Endothelial cell of umbilical vein (primary cell): Measurements from ENCODE around the gene PCARE. TPM values are rescaled to one million over a fixed set of nuclear protein-coding genes. Genes with fewer than 3 reads are reported as not detected.

Experiments
- BruUV-seq: library from RNA; stranded (reverse); fragments of 400-500 nt; replicated peaks from 2 replicates; lab custom pipeline; 2021; lab: Mats Ljungman, UMichigan
- CTCF ChIA-PET: fragments of 300-600, 350-600 bp; sonication (Branson Sonifier 250); formaldehyde crosslinking; loops from one replicate; lab custom pipeline; 2021; ENCODE audit warnings: antibody characterized with exemption, inconsistent platforms; lab: Charles Lee
- POLR2A ChIA-PET: fragments of 300-600, 350-600 bp; sonication (Branson Sonifier 250); formaldehyde crosslinking; loops from one replicate; lab custom pipeline; 2021; ENCODE audit warnings: antibody characterized with exemption, inconsistent platforms; lab: Charles Lee
- DNase-seq: peaks from one replicate; pipeline ENCODE4 v3.0.0-alpha.2; 2011; ENCODE audit warnings: low read depth, low spot score
- FAIRE-seq: peaks from 2 replicates; lab custom pipeline; 2011; peaks lifted over from hg19 to GRCh38; lab: Jason Lieb, UNC
- H2AFZ ChIP-seq: 2 replicates; pipeline ENCODE4 v1.6.0; 2012; ENCODE audit warnings: low read depth, low read length, control low read depth, inconsistent platforms
- H3K27ac ChIP-seq: 2 replicates; pipeline ENCODE4 v1.5.1; 2011; ENCODE audit warnings: low read depth, mild to moderate bottlenecking, control low read depth, low read length, moderate library complexity; ENCODE audit not compliant: insufficient read depth
- H3K27me3 ChIP-seq, 2 experiments: 2 replicates each; pipeline versions ENCODE4 v1.6.0 to v1.6.1; 2011; ENCODE audit warnings: low read length in 2 of 2, mixed read lengths in 1 of 2; ENCODE audit not compliant: control insufficient read depth in 2 of 2, insufficient read depth in 2 of 2
- H3K36me3 ChIP-seq, 2 experiments: 2 replicates in 1 of 2; 3 replicates in 1 of 2; pipeline ENCODE4 v1.5.1; 2011; ENCODE audit warnings: low read length in 2 of 2, mild to moderate bottlenecking in 1 of 2, moderate library complexity in 1 of 2; ENCODE audit not compliant: control insufficient read depth in 2 of 2, insufficient read depth in 2 of 2; ENCODE audit errors: extremely low read depth in 1 of 2
- H3K4me1 ChIP-seq: 3 replicates; pipeline ENCODE4 v1.5.1; 2011; ENCODE audit warnings: mild to moderate bottlenecking, low read length; ENCODE audit not compliant: control insufficient read depth, insufficient read depth; ENCODE audit errors: extremely low read depth
- H3K4me2 ChIP-seq: 2 replicates; pipeline ENCODE4 v1.6.1; 2011; ENCODE audit warnings: low read length, control low read depth, mixed read lengths; ENCODE audit not compliant: insufficient read depth
- H3K4me3 ChIP-seq, 3 experiments: fragments of 200-600 bp in 1 of 3; sonication (generic), shearing (Covaris generic) in 1 of 3; replicated peaks in 1 of 3; 2 replicates each; pipeline ENCODE4 v1.5.1; 2011 to 2016; ENCODE audit warnings: control low read depth in 3 of 3, low read length in 3 of 3, mild to moderate bottlenecking in 2 of 3, inconsistent platforms in 1 of 3, low read depth in 1 of 3, moderate library complexity in 1 of 3; ENCODE audit not compliant: insufficient read depth in 1 of 3
- H3K79me2 ChIP-seq: 2 replicates; pipeline ENCODE4 v1.6.0; 2012; ENCODE audit warnings: low read length, inconsistent platforms; ENCODE audit not compliant: control insufficient read depth, insufficient read depth
- H3K9ac ChIP-seq: replicated peaks from 2 replicates; pipeline ENCODE3; 2011; ENCODE audit warnings: low read length, control low read depth; ENCODE audit not compliant: insufficient read depth; ENCODE audit errors: extremely low read depth
- H3K9me1 ChIP-seq: replicated peaks from 3 replicates; pipeline ENCODE4 v1.6.0; 2011; ENCODE audit warnings: mild to moderate bottlenecking, low read length; ENCODE audit not compliant: control insufficient read depth, insufficient read depth; ENCODE audit errors: extremely low read depth
- H3K9me3 ChIP-seq: replicated peaks from 2 replicates; pipeline ENCODE4 v1.5.1; 2012; ENCODE audit warnings: low read length, inconsistent platforms; ENCODE audit not compliant: control insufficient read depth, insufficient read depth
- H4K20me1 ChIP-seq: replicated peaks from 2 replicates; pipeline ENCODE3; 2011; ENCODE audit warnings: mild to moderate bottlenecking, low read length; ENCODE audit not compliant: control insufficient read depth, insufficient read depth; ENCODE audit errors: extremely low read depth
- CTCF ChIP-seq, 2 donors: IDR thresholded peaks; 1 replicate in 1 of 2; 2 replicates in 1 of 2; pipeline ENCODE4 v1.5.1; 2011; ENCODE audit warnings: low read length in 2 of 2, mild to moderate bottlenecking in 2 of 2, moderate library complexity in 2 of 2, control low read depth in 1 of 2, inconsistent platforms in 1 of 2, low read depth in 1 of 2; ENCODE audit not compliant: insufficient read depth in 1 of 2; ENCODE audit errors: extremely low read depth in 1 of 2
- EZH2 ChIP-seq: IDR thresholded peaks from 2 replicates; pipeline ENCODE4 v1.6.1; 2012; ENCODE audit warnings: borderline replicate concordance, low read depth, mild to moderate bottlenecking, moderate library complexity, low read length, inconsistent platforms; ENCODE audit not compliant: severe bottlenecking
- FOS ChIP-seq: IDR thresholded peaks from 2 replicates; pipeline ENCODE4 v1.6.1; 2011; ENCODE audit warnings: mild to moderate bottlenecking, low read length, moderate library complexity, borderline replicate concordance; ENCODE audit not compliant: insufficient read depth
- GATA2 ChIP-seq: IDR thresholded peaks from 2 replicates; pipeline ENCODE4 v1.7.0; 2011; ENCODE audit warnings: low read depth, mild to moderate bottlenecking, moderate library complexity, mixed read lengths, low read length; ENCODE audit not compliant: insufficient read length, insufficient read depth
- JUN ChIP-seq: IDR thresholded peaks from 2 replicates; pipeline ENCODE4 v1.6.1; 2011; ENCODE audit warnings: borderline replicate concordance, low read depth; ENCODE audit not compliant: insufficient read length, insufficient read depth
- MAX ChIP-seq: IDR thresholded peaks from 2 replicates; pipeline ENCODE4 v1.6.1; 2011; ENCODE audit not compliant: insufficient read depth, insufficient read length
- MYC ChIP-seq: IDR thresholded peaks from one replicate; pipeline ENCODE4 v1.6.1; 2011; ENCODE audit warnings: mild to moderate bottlenecking, low read depth, low read length
- POLR2A ChIP-seq: IDR thresholded peaks from 2 replicates; pipeline ENCODE4 v1.6.1; 2012; ENCODE audit warnings: low read depth, mild to moderate bottlenecking, control low read depth, low read length
- POLR2AphosphoS5 ChIP-seq: IDR thresholded peaks from 2 replicates; pipeline ENCODE4 v1.6.1; 2012; ENCODE audit warnings: low read depth, mild to moderate bottlenecking, control low read depth, low read length, moderate library complexity; ENCODE audit not compliant: insufficient read depth
- dilution Hi-C: fragments of 300-500 bp; cut with MboI; formaldehyde crosslinking; loops from one replicate; pipeline ENCODE4 v1.15.0; 2019; ENCODE audit warnings: low sequenced_read_pairs; ENCODE audit not compliant: extremely low pct_ligation_motif_present
- intact Hi-C: fragments of 100-400 bp; cut with micrococcal nuclease; formaldehyde crosslinking; loops from one replicate; pipeline ENCODE4 v1.10.0; 2022
- polyA plus RNA-seq, 4 experiments: library from polyadenylated mRNA; depleted of rRNA in 3 of 4; stranded (reverse) in 3 of 4; unstranded in 1 of 4; fragments of >200 nt; gene quantifications; 2 replicates each; pipeline versions ENCODE4 v1.2.1 to v1.2.3, GENCODE V29; 2011 to 2012; ENCODE audit warnings: missing spikeins in 1 of 4
- total RNA-seq: library from RNA; stranded (reverse); gene quantifications from 2 replicates; pipeline ENCODE4 v1.2.3, GENCODE V29; 2021

PCARE gene
- total and polyA plus RNA-seq, 2 donors (not counting 3 experiments of a cell fraction or from before 2014, with no cell fraction given): not detected

- Histone ChIP-seq H3K4me1 (peaks cover 3% of the 10 kb centered on the region), H3K9ac (no peak overlapping the region), H3K27ac (no peak overlapping the region), H3K4me3 (no peak overlapping the region), H3K4me2 (no peak overlapping the region), H4K20me1 (no peaks in the 10 kb centered on the region), H3K9me3 (no peaks in the 10 kb centered on the region), H3K27me3 (peaks cover 0 to 2% of the 10 kb centered on the region in 2 experiments), H2AFZ (no peak overlapping the region), H3K36me3 (no peaks in the 10 kb centered on the region), H3K9me1 (no peaks in the 10 kb centered on the region), H3K79me2 (no peaks in the 10 kb centered on the region)
- BruUV-seq: no TSS peak
- ChIA-PET CTCF (interaction anchor here (1.1 kb wide), 1 partner anchor 13 kb away, joined by 3 read pairs; no protein-coding TSS in a partner anchor), POLR2A (no interaction called here)
- intact Hi-C loops: no loop called here
- DNase-seq: no peak
- TF ChIP-seq MAX (no peak), POLR2AphosphoS5 (no peak), GATA2 (no peak), JUN (no peak), FOS (no peak), EZH2 (no peak), POLR2A (no peak), MYC (no peak), CTCF (IDR thresholded peaks at IDR 0.05; ENCODE audit: extremely low read depth in 1 of 2, insufficient read depth in 1 of 2, low read depth in 1 of 2, low read length in 2 of 2) (no peak)
- dilution Hi-C loops: no loop called here
- FAIRE-seq: no peak
These were observed 57.8 kb downstream of the PCARE start for GRCh38 chr2:29016504-29016903.
